Measurements from ENCODE around the gene PMM1. TPM values are rescaled to one million over a fixed set of nuclear protein-coding genes. Genes with fewer than 3 reads are reported as not detected.

Gene PMM1
- total RNA-seq, 1 experiment from 2014 or later, result 30.5 TPM

- H3K36me3 ChIP-seq (ENCODE audit: control insufficient read depth, insufficient read depth, low read length), result peaks cover 2% of the 10 kb centered on the region; the same call in 1 of the 2 replicates
- ChIA-PET POLR2A (no interaction called here), CTCF (no interaction called here)
These were observed 49.7 kb downstream of the PMM1 start for GRCh38 chr22:41540006-41540315.

GRCh38 chr22:41539146-41540005 is 50.3 kb downstream of the PMM1 start:
- H3K27ac ChIP-seq (ENCODE audit: low read length), result no peak overlapping the region
- no peaks in the 10 kb centered on the region for H3K9me3 ChIP-seq (ENCODE audit: control insufficient read depth, insufficient read depth, low read depth, low read length)
- H3K4me1 ChIP-seq (ENCODE audit: control insufficient read depth, insufficient read depth, low read length), result peaks cover 4% of the 10 kb centered on the region; the same call in 1 of the 2 replicates
- intact Hi-C loops (cut with micrococcal nuclease; ENCODE audit: unreplicated experiment) (no loop called here), in situ Hi-C loops (cut with HindIII; ENCODE audit: low pct_unique_long_range_greater_than_20kb, low sequenced_read_pairs) (no loop called here)
- H3K36me3 ChIP-seq (ENCODE audit: control insufficient read depth, insufficient read depth, low read length), result peaks cover 2% of the 10 kb centered on the region; the same call in 1 of the 2 replicates
- DNase-seq (ENCODE audit: low read depth, low spot score) (no peak), ATAC-seq (no peak)
- no peaks in the 10 kb centered on the region for H3K27me3 ChIP-seq (ENCODE audit: control insufficient read depth, insufficient read depth, low read length)
- no peak overlapping the region for H3K4me3 ChIP-seq (ENCODE audit: low read depth in 2 of 2, low read length in 2 of 2)
- ChIA-PET POLR2A (no interaction called here), CTCF (no interaction called here)
- no TSS peak for BruUV-seq (replicated peaks)
- TF ChIP-seq REST (IDR thresholded peaks at IDR 0.05; ENCODE audit: insufficient read depth in 1 of 2, low read depth in 2 of 2, low read length in 1 of 2) (no peak), CTCF (IDR thresholded peaks at IDR 0.05) (no peak), POLR2AphosphoS5 (IDR thresholded peaks at IDR 0.05; ENCODE audit: low read depth, low read length) (no peak), SIN3A (IDR thresholded peaks at IDR 0.05; ENCODE audit: borderline replicate concordance, insufficient read depth, low read depth, low read length) (no peak), TCF7L2 (IDR thresholded peaks at IDR 0.05; ENCODE audit: low read depth, low read length) (no peak)

More at GRCh38 chr22:41540006-41540315, 49.7 kb downstream of the PMM1 start:
- Histone ChIP-seq H3K27me3 (ENCODE audit: control insufficient read depth, insufficient read depth, low read length) (no peaks in the 10 kb centered on the region), H3K4me3 (ENCODE audit: low read depth in 2 of 2, low read length in 2 of 2) (no peak overlapping the region), H3K4me1 (ENCODE audit: control insufficient read depth, insufficient read depth, low read length) (peaks cover 7% of the 10 kb centered on the region), H3K9me3 (ENCODE audit: control insufficient read depth, insufficient read depth, low read depth, low read length) (no peaks in the 10 kb centered on the region), H3K27ac (ENCODE audit: low read length) (no peak overlapping the region)
- DNase-seq (ENCODE audit: low read depth, low spot score) (no peak), ATAC-seq (no peak)
- intact Hi-C loops (cut with micrococcal nuclease; ENCODE audit: unreplicated experiment), result no loop called here
- TF ChIP-seq CTCF (IDR thresholded peaks at IDR 0.05) (no peak), REST (IDR thresholded peaks at IDR 0.05; ENCODE audit: insufficient read depth in 1 of 2, low read depth in 2 of 2, low read length in 1 of 2) (no peak), SIN3A (IDR thresholded peaks at IDR 0.05; ENCODE audit: borderline replicate concordance, insufficient read depth, low read depth, low read length) (no peak), POLR2AphosphoS5 (IDR thresholded peaks at IDR 0.05; ENCODE audit: low read depth, low read length) (no peak), TCF7L2 (IDR thresholded peaks at IDR 0.05; ENCODE audit: low read depth, low read length) (no peak)
- BruUV-seq (replicated peaks), result no TSS peak
- in situ Hi-C loops (cut with HindIII; ENCODE audit: low pct_unique_long_range_greater_than_20kb, low sequenced_read_pairs), result no loop called here
